ENCODE data around the gene SLC4A4.
"Not testable (repeated sequence)": the region's sequence is repeated elsewhere in the genome, so short reads cannot be mapped to it uniquely, and the experiment has no call there.

The SLC4A4 gene

DNA sequence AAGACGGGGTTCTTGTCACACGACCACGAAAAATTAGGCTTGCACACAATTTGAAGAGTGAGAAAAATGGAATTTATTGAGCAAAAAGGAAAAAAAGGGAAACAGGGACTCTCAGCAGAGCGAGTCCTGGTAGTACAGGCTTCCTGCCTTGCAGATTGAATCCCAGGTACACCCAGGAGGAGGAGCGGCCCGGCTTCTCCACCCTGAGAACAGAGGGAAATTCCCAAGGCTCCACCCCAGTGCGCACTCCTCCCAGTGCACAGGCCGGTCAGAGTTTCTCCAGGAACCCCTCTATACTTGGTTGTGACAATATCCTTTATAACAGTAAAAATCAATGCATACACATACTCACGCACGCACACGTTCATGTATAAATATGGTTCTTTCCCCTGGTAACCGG is 22.0 kb downstream of the SLC4A4 start:
- FAIRE-seq = no peak

DNA sequence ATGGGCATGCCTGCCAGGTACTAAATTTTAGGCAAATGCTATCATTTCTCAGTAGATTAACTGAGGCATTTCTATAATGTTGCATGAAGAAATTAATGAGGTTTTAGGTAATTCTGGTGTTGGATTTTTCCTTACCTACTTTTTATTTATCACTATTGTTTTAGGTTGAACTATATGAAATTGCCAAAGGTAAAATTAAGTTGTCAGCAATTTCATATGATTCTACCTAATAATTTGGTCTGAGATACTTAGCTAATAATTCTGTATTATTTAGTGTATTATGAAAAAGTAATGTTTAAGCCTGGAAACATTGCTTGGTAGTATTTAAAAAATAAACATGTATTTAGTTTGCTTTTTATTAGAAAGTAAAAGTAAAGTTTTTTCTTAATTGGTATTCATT is 22.7 kb downstream of the SLC4A4 start:
- FAIRE-seq = no peak

DNA sequence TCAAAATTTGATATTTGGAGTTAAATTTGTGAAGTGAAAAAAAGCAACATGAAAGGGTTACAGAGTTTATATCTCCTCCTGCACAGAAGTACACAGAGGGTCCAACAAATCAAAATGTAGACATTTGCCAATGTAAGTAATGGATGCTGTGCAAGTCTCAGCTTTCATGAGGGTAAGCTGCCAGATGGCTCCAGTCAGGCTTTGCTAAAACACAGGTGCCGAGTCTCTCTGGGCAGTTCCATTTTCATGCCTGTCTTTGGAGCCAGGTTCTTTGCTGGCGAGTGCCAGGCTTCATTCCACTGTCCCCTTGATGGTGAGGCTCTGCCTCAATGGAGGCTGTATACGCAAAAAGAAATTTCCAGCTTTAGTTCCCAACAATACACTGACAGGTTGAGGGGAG is 27.9 kb downstream of the SLC4A4 start:
- no peak for FAIRE-seq

DNA sequence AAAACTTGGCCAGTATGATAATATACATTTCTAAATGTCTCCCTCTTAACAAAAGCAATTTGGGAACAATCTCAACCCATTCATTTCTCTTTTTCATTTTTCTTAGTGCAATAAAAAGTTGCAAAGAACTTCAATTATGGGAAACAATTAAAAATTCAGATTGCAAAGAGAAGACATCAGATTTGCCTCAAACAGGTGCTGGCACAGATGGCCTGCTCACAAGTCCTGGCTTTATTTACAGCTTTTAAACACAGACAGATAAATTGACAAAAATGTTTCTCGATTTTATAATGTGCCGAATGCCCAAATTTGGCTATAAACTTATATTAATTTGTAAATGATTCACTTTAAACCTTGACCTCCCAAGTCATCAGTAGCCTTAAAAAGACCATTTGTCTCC is 28.7 kb downstream of the SLC4A4 start:
- FAIRE-seq = no peak

DNA sequence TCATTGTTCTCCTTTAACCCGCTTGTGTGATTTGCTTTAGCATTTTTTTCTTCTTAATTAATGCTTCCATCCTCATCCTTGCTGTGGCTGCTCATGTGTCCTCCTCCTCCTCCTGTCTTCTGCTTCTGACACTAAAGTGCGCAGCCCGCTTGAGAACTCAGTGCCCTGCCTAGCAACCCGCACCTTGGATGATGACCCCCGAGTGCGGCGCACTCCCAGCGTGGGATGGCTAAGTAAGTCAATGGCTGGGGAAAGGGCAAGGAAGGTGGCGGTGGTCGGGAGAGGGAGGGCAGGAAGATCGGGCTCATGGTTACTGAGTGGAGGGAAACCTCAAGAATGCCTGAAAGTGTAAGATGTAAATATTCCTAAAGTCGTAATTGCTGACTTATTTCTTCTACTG is 30.1 kb downstream of the SLC4A4 start:
- no peak for FAIRE-seq

DNA sequence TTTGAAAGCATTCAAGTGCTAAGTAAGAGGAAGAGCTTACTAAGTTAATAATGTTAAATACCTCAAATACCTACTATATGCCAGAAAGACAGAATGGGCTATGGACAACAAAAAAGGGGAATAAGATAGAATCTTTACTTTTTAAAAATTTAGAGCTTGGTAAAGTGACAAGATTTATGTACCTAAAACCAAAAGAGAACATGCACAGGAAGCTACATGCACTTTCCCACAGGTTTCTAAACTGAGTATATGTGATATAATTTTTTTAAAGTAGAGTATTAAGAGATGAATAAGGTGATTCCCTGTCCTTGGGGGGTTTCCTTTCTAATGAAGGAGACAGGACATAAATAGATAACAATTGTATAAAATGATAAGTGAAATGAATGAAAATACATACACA is 30.7 kb downstream of the SLC4A4 start:
- FAIRE-seq = no peak

DNA sequence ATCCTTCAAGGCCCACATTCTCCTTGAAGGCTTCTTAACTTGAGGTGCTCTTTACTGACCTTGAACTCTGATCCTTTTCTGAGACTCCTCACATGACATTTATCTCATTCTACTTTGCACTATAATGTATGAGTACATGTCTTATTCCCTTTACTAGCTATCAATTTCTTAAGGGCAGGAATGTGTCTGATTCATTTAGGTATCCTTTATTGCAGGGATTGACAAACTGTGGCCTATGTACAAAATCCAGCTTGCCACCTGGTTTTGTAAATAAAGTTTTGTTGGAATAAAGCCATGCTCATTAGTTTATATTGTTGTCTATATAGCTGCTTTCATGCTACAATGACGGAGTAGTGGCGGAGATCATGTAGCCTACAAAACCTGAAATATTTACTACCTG is 36.7 kb downstream of the SLC4A4 start:
- FAIRE-seq = no peak

DNA sequence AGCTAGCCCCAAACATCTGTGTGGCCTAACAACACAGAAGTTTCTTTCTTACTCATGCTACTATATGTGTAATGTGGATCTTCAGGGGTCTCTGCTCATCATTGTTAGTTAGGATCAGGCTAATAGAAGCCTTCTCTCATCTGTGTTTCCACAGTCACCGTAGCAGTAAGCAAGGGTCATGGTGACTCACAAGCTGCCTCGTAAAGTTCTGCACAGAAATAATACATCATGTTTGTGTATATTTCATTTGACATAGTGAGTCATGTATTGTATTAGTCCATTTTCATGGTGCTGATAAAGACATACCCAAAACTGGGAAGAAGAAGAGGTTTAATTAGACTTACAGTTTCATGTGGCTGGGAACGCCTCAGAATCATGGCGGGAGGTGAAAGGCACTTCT is 38.7 kb downstream of the SLC4A4 start:
- no peak for FAIRE-seq

DNA sequence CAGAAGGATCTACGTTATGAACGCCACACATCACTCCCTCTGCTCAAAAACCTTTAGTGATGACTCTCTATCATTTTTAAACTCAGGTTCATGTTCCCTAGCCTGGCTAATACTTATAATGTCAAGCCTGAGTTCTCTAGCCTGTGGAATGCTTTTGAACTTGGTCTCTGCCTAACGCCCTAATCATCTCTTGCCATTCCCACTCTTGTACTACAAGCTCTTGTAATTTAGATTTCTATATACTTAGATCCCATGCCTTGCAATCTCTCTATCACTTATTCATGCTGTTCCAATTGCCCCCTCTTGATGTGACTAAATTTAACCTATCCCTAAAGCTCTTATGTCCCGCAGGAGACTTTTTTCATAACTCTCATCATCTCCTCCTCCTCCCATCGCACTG is 40.3 kb downstream of the SLC4A4 start:
- no peak for FAIRE-seq

DNA sequence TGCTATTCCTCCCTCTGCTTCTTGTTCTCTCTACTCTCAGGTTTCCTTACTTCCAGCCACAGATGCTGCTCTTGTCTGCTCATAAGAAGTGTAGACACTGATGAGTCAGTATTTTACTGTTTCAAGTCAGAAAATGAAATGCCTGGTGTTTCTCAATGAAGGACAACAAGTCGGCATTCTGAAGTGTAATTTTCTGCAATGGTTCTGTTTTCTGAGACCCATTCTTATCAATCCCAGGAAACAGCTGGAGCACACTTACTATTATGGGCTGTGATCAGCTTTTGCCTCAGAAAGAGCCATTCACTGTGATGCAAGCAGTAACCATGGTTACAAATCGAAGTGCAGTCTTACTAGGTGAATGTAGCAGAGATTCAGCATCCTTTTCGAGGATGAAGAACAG is 42.0 kb downstream of the SLC4A4 start:
- FAIRE-seq = no peak

DNA sequence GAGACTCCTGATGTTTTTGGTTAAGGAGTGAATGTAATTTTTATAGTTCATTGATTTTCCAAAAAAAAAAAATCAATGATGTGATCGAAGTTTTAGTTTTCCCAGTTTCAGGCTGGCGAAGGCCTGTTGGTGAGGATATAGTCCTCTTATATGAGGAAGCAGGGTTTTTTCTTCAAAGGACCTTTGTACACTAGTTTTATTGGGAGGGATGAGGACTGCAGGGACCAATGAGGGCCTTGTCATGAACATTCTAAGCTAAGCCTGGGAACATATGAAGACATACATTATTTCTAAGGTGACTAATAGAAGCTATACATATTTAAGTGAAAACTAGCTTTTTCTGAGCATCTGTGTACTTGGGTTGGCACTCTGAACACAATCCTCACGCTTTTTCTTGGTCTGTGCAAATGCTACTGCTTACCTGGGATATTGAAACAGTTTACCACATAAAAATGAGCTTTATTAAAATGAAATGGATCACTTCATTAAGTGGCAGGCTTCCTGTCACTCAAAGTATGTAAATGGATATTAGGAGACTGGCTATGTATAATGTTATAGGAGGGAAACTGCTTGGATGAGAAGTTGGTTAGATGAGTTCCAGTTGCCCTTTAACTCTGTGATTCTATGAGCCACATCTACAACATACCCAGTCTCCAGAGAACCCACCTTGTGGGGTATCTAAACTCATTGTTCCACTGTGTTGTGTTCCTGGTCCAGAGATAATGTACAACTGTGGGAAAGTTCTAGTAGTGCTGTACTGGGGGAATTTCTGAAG is 43.5 kb downstream of the SLC4A4 start:
- FAIRE-seq = no peak

DNA sequence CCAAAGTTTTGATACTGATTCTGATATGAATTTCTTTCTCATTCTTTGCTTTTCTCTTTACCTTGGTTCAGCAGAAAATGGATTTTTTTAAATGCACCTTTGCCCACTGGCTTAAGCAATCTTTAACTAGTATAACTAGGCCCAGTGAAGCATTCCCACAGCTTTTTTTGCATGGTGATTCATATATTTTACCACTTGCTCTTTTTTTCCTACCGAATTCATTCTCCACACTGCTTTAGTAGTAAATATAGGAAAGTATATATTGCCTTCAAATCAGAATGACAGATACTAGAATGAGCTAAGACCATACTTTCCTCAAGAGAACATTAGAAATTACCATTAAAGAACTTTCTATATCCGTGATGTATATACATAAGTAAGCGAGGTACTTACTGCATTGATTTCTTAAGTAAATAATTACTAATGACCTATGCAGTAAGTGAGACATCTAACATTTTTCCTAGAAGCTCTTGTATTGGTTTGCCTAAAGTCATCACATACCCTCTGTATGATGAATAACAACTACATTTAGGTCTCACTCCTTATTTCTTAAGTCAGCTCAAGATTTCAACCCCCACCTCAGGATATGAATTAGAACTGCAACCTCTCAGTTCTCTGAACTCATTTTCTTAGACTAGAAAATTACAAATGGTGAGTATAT is 44.2 kb downstream of the SLC4A4 start:
- no peak for FAIRE-seq

DNA sequence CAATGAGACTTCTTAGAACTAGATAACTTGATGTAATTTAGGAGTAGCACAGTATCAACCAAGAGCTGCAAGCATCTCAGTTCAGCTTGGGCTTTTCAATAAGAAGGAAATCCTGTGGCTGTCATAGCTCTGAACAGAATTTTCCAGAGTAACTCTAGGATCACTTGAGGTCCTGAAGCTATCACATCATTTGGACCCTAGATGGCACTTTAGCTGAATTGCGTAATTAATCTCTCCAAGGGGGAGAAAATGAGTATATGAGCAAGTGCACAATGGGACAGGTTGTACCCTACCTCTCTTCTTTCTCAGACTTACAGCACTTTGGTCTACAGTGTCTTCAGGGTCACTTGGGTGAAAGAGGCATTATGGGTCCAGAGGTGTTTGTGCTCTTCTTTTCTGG is 45.2 kb downstream of the SLC4A4 start:
- no peak for FAIRE-seq

DNA sequence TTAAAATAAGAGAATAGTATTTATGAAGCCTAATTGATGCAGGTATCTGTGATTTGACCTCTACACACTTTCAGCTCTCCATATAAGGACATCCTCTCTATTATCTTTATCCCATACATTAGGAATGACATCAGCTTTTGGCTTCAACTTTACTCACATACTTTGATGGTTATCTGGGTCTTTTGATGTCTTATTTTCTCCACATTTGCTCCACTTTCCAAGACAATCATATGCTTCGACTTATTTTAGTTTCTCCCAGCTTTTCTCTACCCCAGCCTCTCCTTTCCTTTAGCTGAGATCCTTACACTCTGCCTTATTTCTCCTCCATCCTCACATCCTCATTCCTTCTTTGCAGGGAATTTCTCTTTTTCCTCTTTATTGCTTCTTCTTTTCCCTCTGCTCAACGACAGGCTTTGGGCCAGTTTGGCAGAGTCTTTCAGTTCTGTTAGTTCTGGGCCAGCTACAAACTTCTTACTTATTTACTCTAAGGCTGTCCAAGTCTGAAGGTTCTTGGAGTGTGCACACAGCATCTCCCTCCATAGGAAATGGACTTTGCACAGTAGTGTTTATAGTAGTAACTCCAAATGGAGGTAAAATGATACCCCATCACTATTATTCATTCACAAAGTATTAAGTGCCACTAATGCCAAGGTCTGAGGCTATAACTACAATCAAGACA is 50.5 kb downstream of the SLC4A4 start:
- no peak for FAIRE-seq

DNA sequence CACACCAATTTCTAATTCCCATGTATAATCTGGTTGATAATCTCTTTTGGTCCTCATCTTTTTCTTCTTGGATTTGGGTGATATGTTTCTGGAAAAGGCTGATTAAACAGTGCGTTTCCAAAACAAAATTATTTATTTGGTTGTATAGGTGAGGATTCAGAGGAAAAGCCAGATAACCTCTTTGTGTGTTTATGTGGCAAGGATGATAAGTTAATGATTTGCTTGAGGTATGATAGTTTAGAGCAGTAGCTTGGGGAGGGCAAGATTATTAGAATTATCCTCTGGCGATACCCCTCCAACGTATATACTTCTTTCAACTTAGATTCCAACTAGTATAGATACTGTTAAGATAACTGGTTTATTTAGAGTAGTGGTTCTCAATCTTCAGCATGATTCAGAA is 53.3 kb downstream of the SLC4A4 start:
- no peak for FAIRE-seq

DNA sequence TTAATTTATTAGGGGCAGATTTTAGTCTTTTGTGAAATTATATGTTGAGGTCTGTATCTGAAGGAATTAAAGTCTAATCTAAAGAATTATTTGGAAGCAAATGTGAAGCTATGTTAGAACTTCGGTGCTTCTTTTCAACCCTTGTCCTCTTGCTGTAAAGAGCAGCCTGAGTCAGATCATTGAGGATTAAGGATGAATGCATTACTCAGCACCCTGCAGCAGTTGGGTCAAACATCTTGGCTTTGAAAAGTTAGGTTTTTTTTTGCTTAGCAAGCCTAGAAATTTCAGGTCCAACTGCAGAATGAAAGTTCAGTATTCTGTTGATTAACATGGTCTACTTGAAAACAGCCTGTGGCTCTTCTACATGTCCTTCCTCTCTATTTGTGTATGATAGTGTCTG is 57.6 kb downstream of the SLC4A4 start:
- FAIRE-seq = no peak

DNA sequence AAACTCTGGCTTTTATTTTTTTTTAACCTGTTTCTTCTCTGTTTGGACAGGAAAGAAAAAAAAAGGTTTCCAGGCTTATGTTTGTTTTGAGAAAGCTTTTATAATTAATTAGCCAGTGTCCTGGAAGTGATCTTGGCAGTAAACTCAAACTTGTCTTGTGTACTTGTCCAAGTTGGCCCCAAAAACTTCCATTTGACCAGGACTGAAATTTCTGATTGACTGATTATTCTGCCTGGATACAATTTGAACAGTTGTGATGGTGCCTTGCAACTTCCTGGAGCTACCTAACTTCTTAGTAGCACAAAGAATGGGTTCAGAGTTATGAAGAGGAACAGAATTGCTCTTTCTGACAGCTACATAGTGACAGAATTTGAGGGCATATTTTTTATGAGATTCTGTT is 62.0 kb downstream of the SLC4A4 start:
- no peak for FAIRE-seq

DNA sequence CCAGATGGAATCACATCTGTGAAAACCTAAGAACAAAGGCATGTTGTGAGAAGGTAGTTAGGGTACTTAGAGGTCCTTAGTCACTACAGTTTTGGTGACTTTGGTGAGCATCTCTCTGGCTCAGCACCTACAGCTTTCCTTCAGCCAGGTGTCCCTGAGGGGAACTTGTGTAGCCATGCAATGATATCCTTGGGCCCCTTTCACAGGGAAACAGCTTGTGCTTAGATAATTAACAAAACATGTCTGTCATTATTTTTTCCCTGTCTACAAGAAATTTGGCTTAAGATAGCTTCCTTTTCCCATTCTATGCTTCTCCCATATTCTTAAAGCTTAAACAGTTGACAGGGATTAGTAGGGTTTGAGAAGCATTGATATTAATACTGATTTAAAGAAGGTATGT is 63.8 kb downstream of the SLC4A4 start:
- FAIRE-seq = no peak

DNA sequence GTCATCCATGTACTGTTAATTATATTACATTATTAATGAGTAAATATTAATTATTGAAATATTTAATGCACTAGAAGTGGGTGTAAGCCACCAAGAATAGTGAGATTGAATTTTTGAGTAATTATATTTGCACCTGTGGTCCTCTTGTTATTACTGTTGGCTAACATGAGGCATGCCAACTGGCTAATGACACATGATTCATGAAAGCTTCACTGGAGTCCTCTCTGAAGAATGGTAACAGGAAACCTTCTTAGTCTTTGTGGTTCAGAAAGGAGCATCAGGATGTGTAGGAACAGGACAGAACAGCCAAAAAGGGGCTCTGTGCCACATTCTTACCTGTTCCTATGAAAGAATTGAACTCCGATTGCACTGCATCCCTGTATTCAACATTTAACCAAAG is 65.2 kb downstream of the SLC4A4 start:
- FAIRE-seq = no peak

DNA sequence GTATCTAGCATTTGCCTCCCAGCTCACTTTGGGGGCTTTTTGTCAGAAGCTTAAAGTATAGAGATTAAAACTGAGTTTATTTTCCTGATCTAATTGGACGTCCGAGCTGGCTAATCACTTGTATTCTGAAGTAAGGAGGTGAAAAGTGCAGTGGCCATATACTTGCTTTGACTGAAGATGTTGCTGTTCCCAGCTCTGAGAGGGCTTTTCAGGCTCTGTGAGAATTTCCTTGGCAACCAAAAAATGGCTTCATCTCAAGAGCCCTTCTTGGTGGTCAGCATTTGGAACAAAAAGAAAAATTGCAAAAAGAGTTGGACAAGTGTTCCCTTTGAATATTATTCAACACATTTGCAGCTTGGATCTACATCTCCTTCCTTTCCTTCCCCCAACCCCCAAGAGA is 67.0 kb downstream of the SLC4A4 start:
- no peak for FAIRE-seq

DNA sequence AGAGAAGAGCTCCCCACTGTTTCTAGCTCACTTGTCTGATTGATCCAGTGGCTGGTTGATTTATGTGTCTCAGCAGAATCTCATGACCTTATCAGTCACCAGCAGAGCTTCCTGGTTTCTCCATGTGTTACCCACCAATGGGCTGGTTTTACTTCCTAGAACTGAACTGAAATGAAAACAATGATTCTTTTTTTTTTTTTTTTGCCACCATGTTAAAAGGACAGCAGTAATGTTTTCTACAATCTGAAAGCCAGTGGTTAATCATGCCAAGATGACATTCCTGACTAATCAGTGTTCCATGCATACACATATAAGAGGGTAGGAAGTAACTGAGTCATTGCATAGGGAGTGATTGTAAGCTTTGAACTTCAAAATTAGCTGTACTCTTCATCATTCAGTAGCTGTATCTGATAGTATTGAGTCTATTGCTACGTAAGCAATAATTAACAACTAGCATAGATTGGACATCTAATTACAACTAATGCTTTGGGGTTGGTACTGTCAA is 67.7 kb downstream of the SLC4A4 start:
- FAIRE-seq = no peak

DNA sequence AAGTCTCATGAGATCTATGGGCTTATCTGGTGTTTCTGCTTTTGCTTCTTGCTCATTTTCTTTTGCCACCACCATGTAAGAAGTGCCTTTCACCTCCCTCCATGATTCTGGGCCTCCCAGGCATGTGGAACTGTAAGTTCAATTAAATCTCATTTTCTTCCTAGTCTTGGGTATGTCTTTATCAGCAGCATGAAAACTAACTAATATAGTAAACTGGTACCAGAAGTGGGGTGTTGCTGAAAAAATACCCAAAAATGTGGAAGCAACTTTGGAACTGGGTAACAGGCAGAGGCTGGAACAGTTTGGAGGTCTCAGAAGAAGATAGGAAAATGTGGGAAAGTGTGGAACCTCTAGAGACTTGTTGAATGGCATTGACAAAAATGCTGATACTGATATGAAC is 70.1 kb downstream of the SLC4A4 start:
- FAIRE-seq = not testable (repeated sequence)

DNA sequence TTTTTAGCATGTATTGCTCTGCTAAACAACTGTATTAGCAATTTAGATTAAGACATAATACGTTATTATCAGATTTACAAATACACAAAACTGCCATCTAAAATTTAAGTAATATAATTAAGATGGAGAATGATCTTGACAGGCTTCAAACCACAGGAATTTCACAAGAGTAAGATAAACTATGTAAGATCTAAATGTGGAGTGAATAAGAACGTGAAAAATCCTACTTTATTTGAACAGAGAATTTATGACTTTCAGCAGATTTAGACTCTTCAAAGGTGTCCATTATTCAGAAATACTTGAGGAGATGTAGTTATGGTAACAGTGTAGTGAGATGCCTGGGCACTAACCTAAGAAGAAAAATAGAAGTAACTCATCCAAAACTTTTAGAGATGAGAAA is 73.2 kb downstream of the SLC4A4 start:
- no peak for FAIRE-seq

DNA sequence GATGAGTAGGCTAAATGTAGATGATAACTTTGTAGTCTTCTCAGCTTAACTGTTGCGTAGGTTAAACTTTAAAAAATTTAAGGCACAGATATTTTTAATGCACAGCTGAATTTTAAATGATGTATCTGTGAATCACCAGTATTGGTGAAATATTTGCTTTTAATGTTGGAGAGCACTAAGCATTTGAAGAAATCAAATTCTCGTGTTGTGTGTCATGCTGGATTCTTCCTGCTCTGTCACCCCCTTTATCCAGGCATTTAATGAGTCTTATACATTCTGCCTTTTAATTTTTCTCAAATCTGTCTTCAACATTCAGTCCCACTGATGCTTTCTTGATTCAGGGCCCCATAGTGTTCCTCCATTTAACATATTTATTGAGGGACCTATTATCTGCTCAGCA is 76.7 kb downstream of the SLC4A4 start:
- no peak for FAIRE-seq
